ENCODE data around the gene CCDC38.
"Not testable (repeated sequence)": the region's sequence is repeated elsewhere in the genome, so short reads cannot be mapped to it uniquely, and the experiment has no call there.

Gene CCDC38

DNA sequence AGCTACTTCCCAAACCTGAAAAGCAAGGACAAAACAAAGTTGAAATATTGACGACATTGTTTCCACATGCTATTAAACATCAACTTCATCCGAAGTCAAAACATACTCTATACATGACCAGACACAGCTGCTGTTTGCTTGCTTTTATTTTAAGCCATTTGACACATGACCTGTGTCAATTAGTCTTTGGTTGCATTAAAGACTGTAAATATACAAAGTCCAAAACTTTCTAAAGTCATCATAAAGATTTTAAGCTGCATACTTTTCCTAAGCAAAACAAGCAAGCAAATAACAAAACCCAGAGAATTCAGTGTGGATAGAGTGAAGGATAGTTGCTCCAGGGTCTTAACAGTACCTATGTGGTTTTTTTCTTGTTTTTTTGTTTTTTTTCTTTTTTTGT, 31.9 kb upstream of the CCDC38 start:
- H3K27me3 Mint-ChIP-seq = no peaks in the 10 kb centered on the region
- no peaks in the 10 kb centered on the region for H3K36me3 Mint-ChIP-seq (ENCODE audit: insufficient read depth)
- DNase-seq (no peak), ATAC-seq (replicated peaks) (no peak)
- H3K4me1 Mint-ChIP-seq (ENCODE audit: low read depth in 2 of 2) = no peaks in the 10 kb centered on the region
- H3K4me3 Mint-ChIP-seq = no peak overlapping the region
- no peak overlapping the region for H3K27ac Mint-ChIP-seq
- no peaks in the 10 kb centered on the region for H3K9me3 Mint-ChIP-seq

DNA sequence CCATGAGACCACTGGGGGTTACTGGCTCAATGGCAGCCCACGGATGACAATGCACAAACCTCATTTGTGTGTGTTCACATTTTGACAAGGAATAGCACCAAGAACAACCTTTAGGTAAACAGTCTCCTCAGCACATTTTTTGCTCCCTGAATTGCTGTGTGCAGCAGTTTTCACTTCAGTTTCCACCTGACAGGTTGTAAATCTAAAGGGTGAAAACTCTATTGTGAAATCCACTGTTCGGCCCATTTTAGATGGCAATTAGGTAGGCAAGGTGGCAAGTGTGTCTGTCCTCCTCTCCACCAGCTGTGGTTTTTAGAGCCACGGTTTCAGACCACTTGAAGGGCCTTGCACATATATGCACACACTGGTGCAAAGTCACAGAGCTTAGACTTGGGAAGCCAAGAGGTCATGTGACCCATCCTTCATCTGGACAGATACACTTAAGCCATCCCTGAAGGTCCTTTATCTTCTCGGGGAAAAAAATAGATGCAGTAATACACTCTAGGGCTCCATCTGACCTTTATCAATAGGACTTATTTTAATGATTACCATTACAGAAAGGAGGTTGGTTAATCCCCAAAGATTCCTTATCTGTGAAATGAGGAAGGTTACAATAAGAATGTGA, 30.5 kb upstream of the CCDC38 start:
- no peaks in the 10 kb centered on the region for H3K9me3 Mint-ChIP-seq
- H3K27me3 Mint-ChIP-seq = no peaks in the 10 kb centered on the region
- no peak overlapping the region for H3K27ac Mint-ChIP-seq
- H3K4me3 Mint-ChIP-seq = no peak overlapping the region
- ATAC-seq (replicated peaks) = no peak
- no peaks in the 10 kb centered on the region for H3K36me3 Mint-ChIP-seq (ENCODE audit: insufficient read depth)
- DNase-seq = no peak
- no peaks in the 10 kb centered on the region for H3K4me1 Mint-ChIP-seq (ENCODE audit: low read depth in 2 of 2)

DNA sequence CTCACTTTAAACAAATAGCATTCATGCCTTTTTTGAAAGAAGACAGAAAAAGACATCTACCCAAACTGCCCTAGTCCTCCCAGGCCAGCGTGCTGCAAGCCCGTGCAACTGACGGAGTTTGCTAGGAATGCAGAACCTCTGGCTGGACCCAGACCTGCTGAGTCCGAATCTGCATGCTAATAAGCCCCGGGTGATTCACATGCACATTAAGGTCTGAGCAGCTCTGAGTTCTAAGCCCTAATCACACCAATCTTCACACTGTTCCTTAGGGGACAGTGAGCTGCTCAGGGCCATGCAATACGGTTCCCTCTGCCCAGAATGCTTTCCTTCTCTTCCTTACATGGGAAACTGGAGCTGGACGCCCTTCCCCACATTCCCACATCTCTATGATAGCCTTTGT, 28.5 kb upstream of the CCDC38 start:
- H3K4me1 Mint-ChIP-seq (ENCODE audit: low read depth in 2 of 2) = no peaks in the 10 kb centered on the region
- ATAC-seq (replicated peaks) = no peak
- H3K27ac Mint-ChIP-seq = no peak overlapping the region
- H3K4me3 Mint-ChIP-seq = no peak overlapping the region
- H3K27me3 Mint-ChIP-seq = no peaks in the 10 kb centered on the region
- no peaks in the 10 kb centered on the region for H3K9me3 Mint-ChIP-seq
- no peaks in the 10 kb centered on the region for H3K36me3 Mint-ChIP-seq (ENCODE audit: insufficient read depth)
- DNase-seq = no peak

DNA sequence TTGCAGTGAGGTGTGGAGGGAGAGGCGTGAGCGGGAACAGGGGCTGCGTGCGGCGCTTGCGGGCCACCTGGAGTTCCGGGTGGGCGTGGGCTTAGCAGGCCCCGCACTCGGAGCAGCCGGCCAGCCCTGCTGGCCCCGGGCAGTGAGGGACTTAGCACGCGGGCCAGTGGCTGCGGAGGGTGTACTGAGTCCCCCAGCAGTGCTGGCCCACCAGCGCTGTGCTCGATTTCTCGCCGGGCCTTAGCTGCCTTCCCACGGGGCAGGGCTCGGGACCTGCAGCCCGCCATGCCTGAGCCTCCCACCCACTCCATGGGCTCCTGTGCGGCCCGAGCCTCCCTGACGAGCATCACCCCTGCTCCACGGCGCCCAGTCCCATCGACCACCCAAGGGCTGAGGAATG, 26.7 kb upstream of the CCDC38 start:
- H3K4me3 Mint-ChIP-seq; ATAC-seq (replicated peaks); H3K27me3 Mint-ChIP-seq; DNase-seq; H3K9me3 Mint-ChIP-seq; H3K27ac Mint-ChIP-seq; H3K4me1 Mint-ChIP-seq (ENCODE audit: low read depth in 2 of 2); H3K36me3 Mint-ChIP-seq (ENCODE audit: insufficient read depth): not testable (repeated sequence)

DNA sequence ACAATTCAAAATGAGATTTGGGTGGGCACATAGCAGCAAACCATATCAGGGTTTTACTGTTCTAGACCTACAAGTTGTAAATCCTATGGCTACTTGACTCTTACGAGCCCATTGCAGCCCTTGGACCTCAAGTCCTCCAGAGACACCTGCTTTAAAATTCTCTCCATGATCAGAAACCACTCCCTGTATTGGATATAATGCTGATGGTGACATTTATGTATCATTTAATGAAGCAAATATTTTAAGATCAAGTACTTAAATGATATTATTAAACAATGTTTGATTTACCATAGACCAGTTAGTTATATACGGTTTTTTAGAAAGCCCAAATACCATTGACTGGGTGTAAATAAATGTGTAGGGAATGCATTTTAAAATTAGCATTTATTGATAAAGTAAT, 24.9 kb upstream of the CCDC38 start:
- DNase-seq (no peak), ATAC-seq (replicated peaks) (no peak)
- no peaks in the 10 kb centered on the region for H3K27me3 Mint-ChIP-seq
- H3K4me1 Mint-ChIP-seq (ENCODE audit: low read depth in 2 of 2) = no peaks in the 10 kb centered on the region
- H3K27ac Mint-ChIP-seq = no peak overlapping the region
- H3K36me3 Mint-ChIP-seq (ENCODE audit: insufficient read depth) = no peaks in the 10 kb centered on the region
- no peaks in the 10 kb centered on the region for H3K9me3 Mint-ChIP-seq
- H3K4me3 Mint-ChIP-seq = no peak overlapping the region

DNA sequence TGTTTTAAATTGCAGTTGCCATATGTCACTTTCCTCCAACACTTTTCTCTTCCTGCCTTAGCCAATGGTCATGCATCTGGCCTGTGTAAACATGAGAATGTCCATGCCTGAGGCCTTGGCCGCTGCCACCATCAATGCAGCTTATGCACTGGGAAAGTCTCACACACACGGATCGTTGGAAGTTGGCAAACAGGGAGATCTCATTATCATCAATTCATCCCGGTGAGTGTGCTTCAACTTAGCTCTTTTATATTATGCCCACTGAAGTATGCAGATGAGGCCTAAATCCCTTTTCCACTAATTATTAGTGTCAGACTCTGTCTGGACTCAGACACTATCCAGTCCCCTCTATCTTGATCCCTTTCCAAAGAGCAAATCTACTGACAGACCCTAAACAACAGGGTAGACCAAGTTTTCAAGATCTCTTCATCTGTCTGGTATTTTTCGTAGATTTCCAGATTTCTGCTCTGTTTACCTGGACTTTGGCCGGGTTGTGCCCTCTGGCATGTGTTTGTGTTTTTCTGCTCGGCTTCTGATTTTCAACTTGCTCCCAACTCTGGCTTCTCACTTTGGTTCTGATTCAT, 24.0 kb upstream of the CCDC38 start:
- ATAC-seq (replicated peaks) (no peak), DNase-seq (no peak)
- Mint-ChIP-seq H3K27ac (no peak overlapping the region), H3K27me3 (peaks cover 0 to 5% of the 10 kb centered on the region in 2 donors), H3K4me3 (no peak overlapping the region), H3K9me3 (no peaks in the 10 kb centered on the region), H3K4me1 (ENCODE audit: low read depth in 2 of 2) (no peaks in the 10 kb centered on the region), H3K36me3 (ENCODE audit: insufficient read depth) (no peaks in the 10 kb centered on the region)

DNA sequence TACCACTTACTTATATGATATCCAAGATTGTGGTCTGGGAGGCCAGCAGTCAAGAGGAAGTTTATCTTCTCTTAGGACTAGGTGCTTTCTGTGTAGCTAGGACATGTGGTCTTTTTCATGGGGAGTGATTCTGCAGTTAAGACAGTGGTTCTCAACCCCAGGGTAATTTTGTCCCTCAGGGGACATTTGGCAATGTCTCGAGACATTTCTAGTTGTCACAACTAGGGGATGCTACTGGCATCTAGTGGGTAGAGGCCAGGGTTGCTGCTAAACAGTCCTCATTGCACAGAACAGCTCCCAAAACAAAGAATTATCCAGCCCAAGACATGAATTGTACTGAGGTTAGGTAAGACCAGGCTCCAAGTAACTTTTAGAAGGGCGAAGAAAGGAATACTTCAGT, 20.7 kb upstream of the CCDC38 start:
- Mint-ChIP-seq H3K27me3 (peaks cover 0 to 5% of the 10 kb centered on the region in 2 donors), H3K9me3 (no peaks in the 10 kb centered on the region), H3K4me3 (no peak overlapping the region), H3K36me3 (ENCODE audit: insufficient read depth) (no peaks in the 10 kb centered on the region), H3K4me1 (ENCODE audit: low read depth in 2 of 2) (no peaks in the 10 kb centered on the region), H3K27ac (no peak overlapping the region)
- DNase-seq (no peak), ATAC-seq (replicated peaks) (no peak)

DNA sequence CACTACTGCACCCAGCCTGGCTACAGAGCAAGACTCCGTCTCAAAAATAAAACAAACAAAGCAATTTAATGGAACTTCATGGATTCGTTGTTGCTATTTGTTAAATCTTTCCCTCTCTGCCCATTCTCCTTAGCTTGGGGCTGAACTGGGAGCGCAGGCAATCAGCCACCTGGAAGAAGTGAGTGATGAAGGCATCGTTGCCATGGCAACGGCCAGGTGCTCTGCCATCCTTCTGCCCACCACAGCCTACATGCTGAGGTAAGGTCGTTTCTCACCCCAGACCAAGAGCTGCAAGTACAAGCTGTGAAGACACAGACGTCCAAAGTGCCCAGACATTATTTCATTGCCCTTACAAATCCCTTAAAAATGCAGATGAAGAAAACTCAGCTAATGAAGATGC, 19.8 kb upstream of the CCDC38 start:
- ATAC-seq (replicated peaks) (no peak), DNase-seq (no peak)
- Mint-ChIP-seq H3K36me3 (ENCODE audit: insufficient read depth) (no peaks in the 10 kb centered on the region), H3K4me3 (no peak overlapping the region), H3K27ac (no peak overlapping the region), H3K9me3 (no peaks in the 10 kb centered on the region), H3K4me1 (ENCODE audit: low read depth in 2 of 2) (no peaks in the 10 kb centered on the region), H3K27me3 (peaks cover 0 to 5% of the 10 kb centered on the region in 2 donors)

DNA sequence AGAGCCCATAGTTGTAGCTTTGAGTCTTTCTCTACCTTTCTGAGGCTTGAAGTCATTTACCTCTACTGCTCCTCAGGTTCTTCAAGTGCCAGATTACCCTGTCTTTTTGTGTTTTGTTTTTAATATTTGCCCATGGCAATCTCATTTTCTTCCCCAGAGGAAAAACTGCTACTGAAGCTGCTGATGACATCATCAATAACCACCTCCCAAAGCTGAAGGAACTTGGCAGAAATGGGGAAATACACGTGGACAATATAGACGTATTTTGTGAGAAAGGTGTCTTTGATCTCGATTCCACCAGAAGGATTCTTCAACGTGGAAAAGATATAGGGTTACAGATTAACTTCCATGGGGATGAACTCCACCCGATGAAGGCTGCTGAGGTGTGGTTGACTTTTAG, 17.8 kb upstream of the CCDC38 start:
- Mint-ChIP-seq H3K27ac (no peak overlapping the region), H3K4me1 (ENCODE audit: low read depth in 2 of 2) (no peaks in the 10 kb centered on the region), H3K27me3 (peaks cover 0 to 5% of the 10 kb centered on the region in 2 donors), H3K36me3 (ENCODE audit: insufficient read depth) (no peaks in the 10 kb centered on the region), H3K9me3 (no peaks in the 10 kb centered on the region), H3K4me3 (no peak overlapping the region)
- DNase-seq = no peak
- no peak for ATAC-seq (replicated peaks)

DNA sequence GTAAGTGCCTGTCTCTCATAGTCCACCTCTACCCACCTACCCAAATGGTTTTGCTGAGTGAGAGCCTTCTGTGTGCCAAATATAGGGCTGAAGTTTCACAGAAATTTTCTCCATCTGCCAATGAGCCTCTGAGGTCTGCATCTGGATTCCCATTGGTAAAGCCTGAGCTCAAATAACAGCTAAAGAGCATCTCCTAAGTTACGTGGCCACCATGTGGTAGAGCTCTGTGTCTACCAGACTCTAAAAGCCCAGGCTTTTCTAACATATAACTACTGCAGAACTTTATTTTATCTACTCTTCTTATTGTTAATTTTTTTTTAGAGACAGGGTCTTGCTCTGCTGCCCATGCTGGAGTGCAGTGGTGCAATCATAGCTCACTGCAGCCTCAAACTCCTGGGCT, 16.7 kb upstream of the CCDC38 start:
- H3K4me1 Mint-ChIP-seq (ENCODE audit: low read depth in 2 of 2) = no peaks in the 10 kb centered on the region
- peaks cover 0 to 5% of the 10 kb centered on the region in 2 donors for H3K27me3 Mint-ChIP-seq
- H3K9me3 Mint-ChIP-seq = no peaks in the 10 kb centered on the region
- ATAC-seq (replicated peaks) (no peak), DNase-seq (no peak)
- no peak overlapping the region for H3K4me3 Mint-ChIP-seq
- H3K27ac Mint-ChIP-seq = no peak overlapping the region
- no peaks in the 10 kb centered on the region for H3K36me3 Mint-ChIP-seq (ENCODE audit: insufficient read depth)

DNA sequence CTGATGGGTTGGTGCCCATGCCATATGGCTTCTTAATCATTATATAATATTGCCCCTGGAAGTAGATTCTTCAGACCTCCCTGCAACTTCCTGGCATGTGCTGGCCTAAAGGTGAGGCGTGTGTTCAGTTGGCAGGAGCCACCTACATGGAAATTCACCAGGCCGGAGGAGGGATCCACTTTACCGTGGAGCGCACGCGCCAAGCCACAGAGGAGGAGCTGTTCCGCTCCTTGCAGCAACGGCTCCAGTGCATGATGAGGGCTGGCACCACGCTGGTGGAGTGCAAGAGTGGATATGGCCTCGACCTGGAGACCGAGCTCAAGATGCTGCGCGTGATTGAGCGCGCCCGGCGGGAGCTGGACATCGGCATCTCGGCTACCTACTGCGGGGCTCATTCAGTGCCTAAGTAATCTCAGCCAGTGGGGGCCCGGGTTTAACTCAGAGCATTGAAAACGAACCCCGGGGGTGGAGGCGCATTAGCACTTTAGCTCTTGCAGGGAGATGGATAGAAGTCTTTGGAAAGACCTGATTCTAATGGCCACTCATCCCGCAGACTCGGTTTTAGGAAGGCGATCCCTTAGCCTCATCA, 14.2 kb upstream of the CCDC38 start:
- Mint-ChIP-seq H3K4me3 (no peak overlapping the region), H3K4me1 (ENCODE audit: low read depth in 2 of 2) (no peaks in the 10 kb centered on the region), H3K27me3 (peaks cover 7 to 8% of the 10 kb centered on the region in 2 donors), H3K36me3 (ENCODE audit: insufficient read depth) (no peaks in the 10 kb centered on the region), H3K9me3 (no peaks in the 10 kb centered on the region), H3K27ac (no peak overlapping the region)
- DNase-seq (no peak), ATAC-seq (replicated peaks) (no peak)

DNA sequence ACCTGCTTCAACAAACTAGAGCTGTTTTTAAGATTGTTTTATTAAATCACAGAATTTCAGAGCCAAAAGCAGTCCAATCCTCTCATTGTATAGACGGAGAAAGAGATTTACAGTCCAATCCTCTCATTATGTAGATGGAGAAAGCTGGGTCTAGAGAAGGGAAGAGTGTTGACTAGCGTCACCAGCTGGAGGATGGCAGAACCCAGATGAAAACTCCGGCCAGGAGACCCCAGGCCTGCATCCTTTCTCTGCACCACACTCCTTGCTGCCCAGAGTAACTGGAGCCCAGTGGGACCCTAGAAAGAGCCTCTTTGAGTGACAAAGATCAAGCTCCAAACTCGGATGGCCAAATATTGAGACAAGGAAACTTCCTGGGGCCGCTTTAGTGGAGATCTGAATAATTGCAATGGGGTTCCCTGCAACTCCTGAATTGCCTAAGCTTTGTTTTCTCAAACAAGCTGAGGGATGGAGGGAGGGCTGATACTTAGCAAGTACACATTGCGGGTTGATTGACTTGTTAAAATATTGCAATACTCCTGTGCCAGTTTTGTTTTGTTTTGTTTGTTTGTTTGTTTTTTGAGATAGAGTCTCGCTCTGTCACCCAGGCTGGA, 13.2 kb upstream of the CCDC38 start:
- no peaks in the 10 kb centered on the region for H3K36me3 Mint-ChIP-seq (ENCODE audit: insufficient read depth)
- H3K4me3 Mint-ChIP-seq = no peak overlapping the region
- H3K27me3 Mint-ChIP-seq = peaks cover 7 to 14% of the 10 kb centered on the region in 2 donors
- no peaks in the 10 kb centered on the region for H3K9me3 Mint-ChIP-seq
- DNase-seq (no peak), ATAC-seq (replicated peaks) (no peak)
- no peak overlapping the region for H3K27ac Mint-ChIP-seq
- no peaks in the 10 kb centered on the region for H3K4me1 Mint-ChIP-seq (ENCODE audit: low read depth in 2 of 2)

DNA sequence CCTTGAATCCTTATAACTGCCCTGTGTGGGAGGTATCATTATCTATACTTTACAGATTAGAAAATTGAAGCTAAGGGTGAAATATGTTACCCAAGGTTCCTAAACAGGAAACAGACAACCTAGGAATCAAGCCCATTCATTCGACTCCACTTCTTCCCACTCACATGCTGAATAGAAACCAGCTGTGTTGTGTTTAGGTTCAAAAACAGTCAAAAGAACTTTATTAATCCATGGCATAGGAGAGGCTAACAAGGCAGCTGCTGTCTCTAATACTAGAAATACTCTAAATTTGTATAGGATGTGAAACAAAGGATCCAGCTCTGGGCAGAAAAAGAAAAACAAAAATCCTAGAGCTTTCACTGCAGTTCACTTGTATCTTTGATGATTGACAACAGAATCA, 10.6 kb upstream of the CCDC38 start:
- Mint-ChIP-seq H3K36me3 (ENCODE audit: insufficient read depth) (no peaks in the 10 kb centered on the region), H3K4me3 (no peak overlapping the region)
- ATAC-seq (replicated peaks) = no peak

DNA sequence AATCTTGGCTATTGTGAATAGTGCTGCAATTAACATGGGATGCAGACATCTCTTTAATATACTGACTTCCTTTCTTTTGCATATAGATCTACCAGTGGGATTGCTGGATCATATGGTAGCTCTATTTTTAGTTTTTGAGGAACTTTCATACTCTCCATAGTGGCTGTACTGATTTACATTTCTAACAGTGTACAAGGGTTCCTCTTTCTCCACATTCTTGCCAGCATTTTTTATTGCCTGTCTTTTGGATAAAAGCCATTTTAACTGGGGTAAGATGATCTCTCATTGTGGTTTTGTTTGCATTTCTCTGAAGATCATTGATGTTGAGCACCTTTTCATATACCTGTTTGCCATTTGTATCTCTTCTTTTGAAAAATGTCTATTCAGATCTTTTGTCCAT, 9.1 kb upstream of the CCDC38 start:
- no peak for DNase-seq
- no peaks in the 10 kb centered on the region for H3K36me3 Mint-ChIP-seq (ENCODE audit: insufficient read depth)
- H3K27ac Mint-ChIP-seq = no peak overlapping the region
- H3K9me3 Mint-ChIP-seq = no peaks in the 10 kb centered on the region
- H3K4me1 Mint-ChIP-seq (ENCODE audit: low read depth in 2 of 2) = no peaks in the 10 kb centered on the region
- H3K4me3 Mint-ChIP-seq = no peak overlapping the region
- no peak for ATAC-seq (replicated peaks)
- H3K27me3 Mint-ChIP-seq = peaks cover 7 to 14% of the 10 kb centered on the region in 2 donors

More for the DNA sequence above, 10.6 kb upstream of the CCDC38 start:
- DNase-seq = no peak
- H3K27ac Mint-ChIP-seq = no peak overlapping the region
- H3K9me3 Mint-ChIP-seq = no peaks in the 10 kb centered on the region
- H3K4me1 Mint-ChIP-seq (ENCODE audit: low read depth in 2 of 2) = no peaks in the 10 kb centered on the region
- peaks cover 7 to 14% of the 10 kb centered on the region in 2 donors for H3K27me3 Mint-ChIP-seq
